Panc1 (cell line): ENCODE data around the gene PLB1. TPM values are rescaled to one million over a fixed set of nuclear protein-coding genes. Genes with fewer than 3 reads are reported as not detected.

ENCODE experiments used
- ATAC-seq: fragments of 200-7000 bp; cut with Tn5 transposase; 2 replicates; pipeline ENCODE4 v1.9.1; 2020; ENCODE audit warnings: mild to moderate bottlenecking, moderate library complexity
- BruUV-seq: library from RNA; stranded (reverse); fragments of 400-500 nt; replicated peaks from 2 replicates; lab custom pipeline; 2021; lab: Mats Ljungman, UMichigan
- CTCF ChIA-PET: fragments of 300-600 bp; sonication (Branson Sonifier 250); formaldehyde crosslinking; loops from one replicate; lab custom pipeline; 2022; ENCODE audit warnings: antibody characterized with exemption; lab: Charles Lee
- POLR2A ChIA-PET: fragments of 300-600 bp; sonication (Branson Sonifier 250); formaldehyde crosslinking; loops from one replicate; lab custom pipeline; 2022; ENCODE audit warnings: antibody characterized with exemption; lab: Charles Lee
- DNase-seq: peaks from one replicate; pipeline ENCODE4 v3.0.0-alpha.2; 2010; ENCODE audit warnings: low read depth, low spot score
- H3K27ac ChIP-seq: 2 replicates; pipeline ENCODE4 v1.5.1; 2011; ENCODE audit warnings: mild to moderate bottlenecking, low read length, inconsistent platforms
- H3K27me3 ChIP-seq: fragments of 200-500 bp; sonication (Bioruptor generic); 2 replicates; pipeline ENCODE4 v1.6.0; 2014; ENCODE audit warnings: low read length, inconsistent platforms; ENCODE audit not compliant: control insufficient read depth, insufficient read depth
- H3K36me3 ChIP-seq: fragments of 200-500 bp; sonication (Bioruptor generic); 2 replicates; pipeline ENCODE4 v1.5.1; 2014; ENCODE audit warnings: inconsistent platforms, mild to moderate bottlenecking, low read length, moderate library complexity; ENCODE audit not compliant: control insufficient read depth, insufficient read depth
- H3K4me1 ChIP-seq: 2 replicates; pipeline ENCODE4 v1.5.1; 2011; ENCODE audit warnings: inconsistent platforms, mild to moderate bottlenecking, low read length, moderate library complexity; ENCODE audit not compliant: control insufficient read depth, insufficient read depth
- H3K4me3 ChIP-seq, 2 experiments: 2 replicates each; pipeline ENCODE4 v1.5.1; 2011 to 2012; ENCODE audit warnings: low read depth in 2 of 2, low read length in 2 of 2, mild to moderate bottlenecking in 2 of 2, inconsistent platforms in 1 of 2, moderate library complexity in 1 of 2
- H3K9me3 ChIP-seq: fragments of 200-500 bp; sonication (Bioruptor generic); 2 replicates; pipeline ENCODE4 v1.5.1; 2014; ENCODE audit warnings: low read depth, mild to moderate bottlenecking, inconsistent platforms, low read length, moderate library complexity; ENCODE audit not compliant: control insufficient read depth, insufficient read depth
- POLR2AphosphoS5 ChIP-seq: IDR thresholded peaks from 2 replicates; pipeline ENCODE4 v1.6.1; 2012; ENCODE audit warnings: mild to moderate bottlenecking, low read depth, low read length, moderate library complexity
- SIN3A ChIP-seq: IDR thresholded peaks from 2 replicates; pipeline ENCODE4 v1.6.1; 2012; ENCODE audit warnings: low read depth, mild to moderate bottlenecking, low read length, moderate library complexity, borderline replicate concordance; ENCODE audit not compliant: insufficient read depth
- TCF7L2 ChIP-seq: IDR thresholded peaks from 2 replicates; pipeline ENCODE4 v1.6.1; 2011; ENCODE audit warnings: mild to moderate bottlenecking, low read depth, low read length, inconsistent platforms
- in situ Hi-C: cut with HindIII; loops from 2 replicates; pipeline ENCODE4 v1.10.0; 2016; ENCODE audit warnings: low sequenced_read_pairs, low pct_unique_long_range_greater_than_20kb
- intact Hi-C: fragments of 100-400 bp; cut with micrococcal nuclease; formaldehyde crosslinking; loops from one replicate; pipeline ENCODE4 v1.10.0; 2022; ENCODE audit not compliant: unreplicated experiment
- total RNA-seq: library from RNA; stranded (reverse); gene quantifications from one replicate; pipeline ENCODE4 v1.2.1, GENCODE V29; 2021; ENCODE audit not compliant: unreplicated experiment
- TF ChIP-seq, protein P1 (sequence below), 2 experiments: IDR thresholded peaks; 2 replicates each; pipeline ENCODE4 v1.6.1; 2011 to 2012; ENCODE audit warnings: low read depth in 2 of 2, control low read depth in 1 of 2, low read length in 1 of 2, mild to moderate bottlenecking in 1 of 2, moderate library complexity in 1 of 2; ENCODE audit not compliant: insufficient read depth in 1 of 2
- TF ChIP-seq, protein P2 (sequence below): fragments of 450-650 bp; IDR thresholded peaks from 2 replicates; pipeline ENCODE4 v1.5.1; 2017; ENCODE audit warnings: mild to moderate bottlenecking

The PLB1 gene
- total RNA-seq, 1 experiment from 2014 or later = 0.80 TPM

DNA sequence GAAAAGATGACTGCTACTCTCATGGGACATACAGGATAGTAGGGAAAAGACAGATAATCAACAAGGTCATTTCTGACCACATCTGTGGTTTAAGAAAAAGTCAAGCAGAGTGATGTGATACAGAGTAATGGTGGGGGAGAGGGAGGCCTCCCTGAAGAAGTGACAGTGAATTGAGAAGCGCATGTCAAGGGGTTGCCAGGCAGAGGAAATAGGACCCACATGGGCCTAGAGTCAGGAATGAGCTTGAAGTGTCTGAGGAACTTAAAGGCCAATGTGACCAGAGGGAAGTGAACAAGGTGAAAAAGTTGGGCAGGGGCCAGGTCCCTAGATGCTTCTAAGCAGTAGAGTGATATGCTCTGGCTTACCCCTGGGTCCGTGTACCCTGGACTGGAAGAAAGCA is 142.2 kb downstream of the PLB1 start:
- Histone ChIP-seq H3K27ac (no peak overlapping the region), H3K4me1 (no peaks in the 10 kb centered on the region), H3K9me3 (no peaks in the 10 kb centered on the region), H3K4me3 (no peak overlapping the region), H3K27me3 (no peaks in the 10 kb centered on the region), H3K36me3 (no peaks in the 10 kb centered on the region)
- ATAC-seq = no peak
- ChIA-PET CTCF (no interaction called here), POLR2A (no interaction called here)
- DNase-seq = no peak
- TF ChIP-seq SIN3A (no peak), POLR2AphosphoS5 (no peak), TCF7L2 (no peak)
- TF ChIP-seq, protein P1, sequence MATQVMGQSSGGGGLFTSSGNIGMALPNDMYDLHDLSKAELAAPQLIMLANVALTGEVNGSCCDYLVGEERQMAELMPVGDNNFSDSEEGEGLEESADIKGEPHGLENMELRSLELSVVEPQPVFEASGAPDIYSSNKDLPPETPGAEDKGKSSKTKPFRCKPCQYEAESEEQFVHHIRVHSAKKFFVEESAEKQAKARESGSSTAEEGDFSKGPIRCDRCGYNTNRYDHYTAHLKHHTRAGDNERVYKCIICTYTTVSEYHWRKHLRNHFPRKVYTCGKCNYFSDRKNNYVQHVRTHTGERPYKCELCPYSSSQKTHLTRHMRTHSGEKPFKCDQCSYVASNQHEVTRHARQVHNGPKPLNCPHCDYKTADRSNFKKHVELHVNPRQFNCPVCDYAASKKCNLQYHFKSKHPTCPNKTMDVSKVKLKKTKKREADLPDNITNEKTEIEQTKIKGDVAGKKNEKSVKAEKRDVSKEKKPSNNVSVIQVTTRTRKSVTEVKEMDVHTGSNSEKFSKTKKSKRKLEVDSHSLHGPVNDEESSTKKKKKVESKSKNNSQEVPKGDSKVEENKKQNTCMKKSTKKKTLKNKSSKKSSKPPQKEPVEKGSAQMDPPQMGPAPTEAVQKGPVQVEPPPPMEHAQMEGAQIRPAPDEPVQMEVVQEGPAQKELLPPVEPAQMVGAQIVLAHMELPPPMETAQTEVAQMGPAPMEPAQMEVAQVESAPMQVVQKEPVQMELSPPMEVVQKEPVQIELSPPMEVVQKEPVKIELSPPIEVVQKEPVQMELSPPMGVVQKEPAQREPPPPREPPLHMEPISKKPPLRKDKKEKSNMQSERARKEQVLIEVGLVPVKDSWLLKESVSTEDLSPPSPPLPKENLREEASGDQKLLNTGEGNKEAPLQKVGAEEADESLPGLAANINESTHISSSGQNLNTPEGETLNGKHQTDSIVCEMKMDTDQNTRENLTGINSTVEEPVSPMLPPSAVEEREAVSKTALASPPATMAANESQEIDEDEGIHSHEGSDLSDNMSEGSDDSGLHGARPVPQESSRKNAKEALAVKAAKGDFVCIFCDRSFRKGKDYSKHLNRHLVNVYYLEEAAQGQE (IDR thresholded peaks at IDR 0.05; ENCODE audit: insufficient read depth in 1 of 2, low read depth in 2 of 2, low read length in 1 of 2) = no peak
- TF ChIP-seq, protein P2, sequence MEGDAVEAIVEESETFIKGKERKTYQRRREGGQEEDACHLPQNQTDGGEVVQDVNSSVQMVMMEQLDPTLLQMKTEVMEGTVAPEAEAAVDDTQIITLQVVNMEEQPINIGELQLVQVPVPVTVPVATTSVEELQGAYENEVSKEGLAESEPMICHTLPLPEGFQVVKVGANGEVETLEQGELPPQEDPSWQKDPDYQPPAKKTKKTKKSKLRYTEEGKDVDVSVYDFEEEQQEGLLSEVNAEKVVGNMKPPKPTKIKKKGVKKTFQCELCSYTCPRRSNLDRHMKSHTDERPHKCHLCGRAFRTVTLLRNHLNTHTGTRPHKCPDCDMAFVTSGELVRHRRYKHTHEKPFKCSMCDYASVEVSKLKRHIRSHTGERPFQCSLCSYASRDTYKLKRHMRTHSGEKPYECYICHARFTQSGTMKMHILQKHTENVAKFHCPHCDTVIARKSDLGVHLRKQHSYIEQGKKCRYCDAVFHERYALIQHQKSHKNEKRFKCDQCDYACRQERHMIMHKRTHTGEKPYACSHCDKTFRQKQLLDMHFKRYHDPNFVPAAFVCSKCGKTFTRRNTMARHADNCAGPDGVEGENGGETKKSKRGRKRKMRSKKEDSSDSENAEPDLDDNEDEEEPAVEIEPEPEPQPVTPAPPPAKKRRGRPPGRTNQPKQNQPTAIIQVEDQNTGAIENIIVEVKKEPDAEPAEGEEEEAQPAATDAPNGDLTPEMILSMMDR = no peak
- no TSS peak for BruUV-seq
- in situ Hi-C loops = no loop called here
- intact Hi-C loops = no loop called here

DNA sequence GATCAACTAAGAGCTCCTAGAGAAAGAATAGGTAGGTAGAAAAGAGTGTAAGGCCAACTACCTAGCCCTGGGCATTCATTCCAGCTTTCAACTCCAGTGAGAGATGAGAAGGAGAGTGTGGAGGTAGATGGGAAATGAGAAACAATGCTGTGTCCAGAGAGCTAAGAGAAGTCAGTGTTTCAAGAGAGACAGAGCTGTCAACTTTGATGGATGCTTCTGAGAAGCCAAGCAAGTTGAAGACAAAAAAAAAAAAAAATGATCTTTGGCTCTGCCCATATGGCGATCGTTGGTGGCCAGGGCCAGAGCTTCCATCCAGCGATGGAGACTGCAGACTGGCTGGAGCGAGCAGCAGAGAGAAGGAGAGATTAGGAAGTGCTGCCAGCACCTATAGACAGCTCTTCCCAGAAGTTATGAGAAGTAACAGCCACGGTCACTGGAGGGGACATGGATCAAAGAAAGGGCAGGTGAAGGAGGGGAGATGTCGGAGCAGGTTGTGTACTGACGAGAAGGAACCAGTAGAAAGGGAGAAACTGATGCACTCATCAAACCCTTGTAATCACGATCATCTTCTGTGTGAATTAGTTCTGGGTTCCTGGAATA is 143.3 kb downstream of the PLB1 start:
- no TSS peak for BruUV-seq
- ATAC-seq = no peak
- Histone ChIP-seq H3K27ac (no peak overlapping the region), H3K4me3 (no peak overlapping the region), H3K9me3 (no peaks in the 10 kb centered on the region), H3K27me3 (no peaks in the 10 kb centered on the region), H3K4me1 (no peaks in the 10 kb centered on the region), H3K36me3 (no peaks in the 10 kb centered on the region)
- TF ChIP-seq POLR2AphosphoS5 (no peak), TCF7L2 (no peak), SIN3A (no peak)
- TF ChIP-seq, protein P1 (IDR thresholded peaks at IDR 0.05; ENCODE audit: insufficient read depth in 1 of 2, low read depth in 2 of 2, low read length in 1 of 2) = no peak
- TF ChIP-seq, protein P2 = no peak
- POLR2A ChIA-PET = interaction anchor here (0.6 to 0.7 kb wide), 2 partner anchors 1900 to 1965 kb away, joined by 3 to 6 read pairs; no protein-coding TSS in a partner anchor
- CTCF ChIA-PET = interaction anchor here (0.6 kb wide), 1 partner anchor 72 kb away, joined by 6 read pairs; no protein-coding TSS in a partner anchor
- in situ Hi-C loops = no loop called here
- intact Hi-C loops = no loop called here
- DNase-seq = no peak
